OCI-LY7 (cell line): ENCODE data around the gene OMA1. TPM values are rescaled to one million over a fixed set of nuclear protein-coding genes. Genes with fewer than 3 reads are reported as not detected.

ENCODE experiments used
- BruUV-seq: library from RNA; stranded (reverse); fragments of 400-500 nt; replicated peaks from 2 replicates; lab custom pipeline; 2021; lab: Mats Ljungman, UMichigan
- CTCF ChIA-PET: fragments of 300-600 bp; sonication (Branson Sonifier 250); formaldehyde crosslinking; loops from one replicate; lab custom pipeline; 2022; ENCODE audit warnings: antibody characterized with exemption; ENCODE audit not compliant: unreplicated experiment; lab: Charles Lee
- POLR2A ChIA-PET: fragments of 300-600 bp; sonication (Branson Sonifier 250); formaldehyde crosslinking; loops from one replicate; lab custom pipeline; 2022; ENCODE audit warnings: antibody characterized with exemption; lab: Charles Lee
- DNase-seq: peaks from one replicate; pipeline ENCODE4 v3.0.0-alpha.2; 2015; ENCODE audit warnings: low spot score
- H2AFZ ChIP-seq: fragments of 200-600 bp; sonication (generic), shearing (Covaris generic); 2 replicates; pipeline ENCODE4 v1.6.1; 2014; ENCODE audit warnings: mild to moderate bottlenecking, antibody characterized with exemption, low read length, moderate library complexity
- H3K27ac ChIP-seq: fragments of 200-600 bp; sonication (generic); 2 replicates; pipeline ENCODE4 v1.5.1; 2014; ENCODE audit warnings: mixed run types, low read depth, mild to moderate bottlenecking, moderate library complexity, low read length, inconsistent platforms; ENCODE audit not compliant: poor library complexity, severe bottlenecking
- H3K36me3 ChIP-seq: fragments of 200-600 bp; sonication (generic); 2 replicates; pipeline ENCODE4 v1.6.1; 2014; ENCODE audit warnings: mild to moderate bottlenecking, antibody characterized with exemption, low read length, moderate library complexity, mixed read lengths; ENCODE audit not compliant: insufficient read depth
- H3K4me1 ChIP-seq: fragments of 200-600 bp; sonication (generic); 2 replicates; pipeline ENCODE4 v1.5.1; 2014; ENCODE audit warnings: mild to moderate bottlenecking, low read length; ENCODE audit not compliant: insufficient read depth, poor library complexity, severe bottlenecking
- H3K4me2 ChIP-seq: fragments of 200-600 bp; sonication (generic); 2 replicates; pipeline ENCODE4 v1.6.1; 2014; ENCODE audit warnings: mild to moderate bottlenecking, low read length
- H3K4me3 ChIP-seq: fragments of 200-600 bp; sonication (generic); 2 replicates; pipeline ENCODE4 v1.5.1; 2014; ENCODE audit warnings: mild to moderate bottlenecking, low read depth, low read length; ENCODE audit not compliant: poor library complexity, severe bottlenecking
- H3K79me2 ChIP-seq: fragments of 200-600 bp; sonication (generic); 2 replicates; pipeline ENCODE4 v1.6.1; 2016; ENCODE audit warnings: low read depth, mild to moderate bottlenecking, low read length, moderate library complexity, mixed read lengths; ENCODE audit not compliant: insufficient read depth
- H3K9me2 ChIP-seq: fragments of 200-600 bp; sonication (generic); 2 replicates; pipeline ENCODE4 v1.6.1; 2016; ENCODE audit warnings: mild to moderate bottlenecking, low read length, mixed read lengths; ENCODE audit not compliant: insufficient read depth
- H3K9me3 ChIP-seq: fragments of 200-600 bp; sonication (generic); 2 replicates; pipeline ENCODE4 v1.6.1; 2014; ENCODE audit warnings: mild to moderate bottlenecking, mixed run types, low read length, mixed read lengths
- H4K20me1 ChIP-seq: fragments of 200-600 bp; sonication (generic); 2 replicates; pipeline ENCODE4 v1.6.1; 2014; ENCODE audit warnings: mild to moderate bottlenecking, antibody characterized with exemption, low read length, moderate library complexity, mixed read lengths; ENCODE audit not compliant: insufficient read depth
- EZH2phosphoT487 ChIP-seq: fragments of 200-600 bp; sonication (generic); IDR thresholded peaks from 2 replicates; pipeline ENCODE4 v1.6.1; 2018; ENCODE audit warnings: low read depth, borderline replicate concordance, mild to moderate bottlenecking, mixed run types, antibody characterized with exemption, low read length, moderate library complexity, mixed read lengths
- intact Hi-C: fragments of 100-400 bp; cut with micrococcal nuclease; formaldehyde crosslinking; loops from one replicate; pipeline ENCODE4 v1.10.0; 2022; ENCODE audit not compliant: unreplicated experiment
- total RNA-seq, 2 experiments: library from RNA; depleted of rRNA in 1 of 2; stranded (reverse); fragments of >200 nt in 1 of 2; shearing (Covaris generic) in 1 of 2; gene quantifications; 2 replicates each; pipeline ENCODE4 v1.2.3, GENCODE V29; 2014 to 2022
- TF ChIP-seq, protein P1 (sequence below): fragments of 200-600 bp; sonication (generic); conservative IDR thresholded peaks from 2 replicates; pipeline ENCODE4 v1.5.1; 2014; ENCODE audit warnings: mild to moderate bottlenecking, antibody characterized with exemption, low read length, moderate library complexity, mixed read lengths

OMA1 gene
- total RNA-seq, 2 experiments from 2014 or later = 35.9 to 38.5 TPM

GRCh38 chr1:58451560-58452191 is 94.8 kb downstream of the OMA1 start:
- intact Hi-C loops = no loop called here
- DNase-seq = no peak
- TF ChIP-seq EZH2phosphoT487 = no peak
- TF ChIP-seq, protein P1, sequence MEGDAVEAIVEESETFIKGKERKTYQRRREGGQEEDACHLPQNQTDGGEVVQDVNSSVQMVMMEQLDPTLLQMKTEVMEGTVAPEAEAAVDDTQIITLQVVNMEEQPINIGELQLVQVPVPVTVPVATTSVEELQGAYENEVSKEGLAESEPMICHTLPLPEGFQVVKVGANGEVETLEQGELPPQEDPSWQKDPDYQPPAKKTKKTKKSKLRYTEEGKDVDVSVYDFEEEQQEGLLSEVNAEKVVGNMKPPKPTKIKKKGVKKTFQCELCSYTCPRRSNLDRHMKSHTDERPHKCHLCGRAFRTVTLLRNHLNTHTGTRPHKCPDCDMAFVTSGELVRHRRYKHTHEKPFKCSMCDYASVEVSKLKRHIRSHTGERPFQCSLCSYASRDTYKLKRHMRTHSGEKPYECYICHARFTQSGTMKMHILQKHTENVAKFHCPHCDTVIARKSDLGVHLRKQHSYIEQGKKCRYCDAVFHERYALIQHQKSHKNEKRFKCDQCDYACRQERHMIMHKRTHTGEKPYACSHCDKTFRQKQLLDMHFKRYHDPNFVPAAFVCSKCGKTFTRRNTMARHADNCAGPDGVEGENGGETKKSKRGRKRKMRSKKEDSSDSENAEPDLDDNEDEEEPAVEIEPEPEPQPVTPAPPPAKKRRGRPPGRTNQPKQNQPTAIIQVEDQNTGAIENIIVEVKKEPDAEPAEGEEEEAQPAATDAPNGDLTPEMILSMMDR = no peak
- Histone ChIP-seq H3K27ac (no peak overlapping the region), H3K4me2 (no peak overlapping the region), H4K20me1 (no peaks in the 10 kb centered on the region), H2AFZ (no peak overlapping the region), H3K4me3 (no peak overlapping the region), H3K36me3 (no peaks in the 10 kb centered on the region), H3K9me3 (no peaks in the 10 kb centered on the region), H3K9me2 (no peaks in the 10 kb centered on the region), H3K4me1 (no peaks in the 10 kb centered on the region), H3K79me2 (no peaks in the 10 kb centered on the region)
- CTCF ChIA-PET = no interaction called here
- no TSS peak for BruUV-seq
- POLR2A ChIA-PET = interaction anchor here (0.6 to 0.7 kb wide), 2 partner anchors 31 to 623 kb away, joined by 3 read pairs; no protein-coding TSS in a partner anchor

DNA sequence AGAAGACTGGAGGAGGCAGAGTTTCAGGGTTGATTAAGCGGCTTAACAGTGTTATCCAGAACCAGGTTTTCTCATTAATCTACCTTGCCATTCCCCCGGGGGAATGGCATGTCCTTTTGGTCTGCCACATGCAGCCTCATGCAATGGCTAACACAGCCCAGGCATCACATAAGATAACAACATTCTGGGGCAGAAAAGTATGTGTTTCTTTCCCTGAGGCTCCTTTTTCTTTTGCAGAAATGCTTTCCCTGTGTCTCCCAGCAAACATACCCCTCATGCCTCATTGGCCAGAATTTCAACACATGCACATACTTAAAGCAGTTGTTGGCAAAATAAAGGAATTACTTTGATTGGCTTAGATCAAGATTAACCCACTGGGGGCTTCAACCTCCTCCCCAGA is 98.6 kb downstream of the OMA1 start:
- Histone ChIP-seq H3K79me2 (no peaks in the 10 kb centered on the region), H3K4me2 (no peak overlapping the region), H3K36me3 (no peaks in the 10 kb centered on the region), H4K20me1 (no peaks in the 10 kb centered on the region), H3K4me3 (no peak overlapping the region), H2AFZ (no peak overlapping the region), H3K9me2 (no peaks in the 10 kb centered on the region), H3K27ac (no peak overlapping the region), H3K9me3 (no peaks in the 10 kb centered on the region), H3K4me1 (no peaks in the 10 kb centered on the region)
- ChIA-PET POLR2A (no interaction called here), CTCF (no interaction called here)
- TF ChIP-seq, protein P1 = no peak
- TF ChIP-seq EZH2phosphoT487 = no peak
- no peak for DNase-seq
- BruUV-seq = no TSS peak
- intact Hi-C loops = no loop called here

GRCh38 chr1:58447042-58447441 is 99.5 kb downstream of the OMA1 start:
- H3K36me3 ChIP-seq = no peaks in the 10 kb centered on the region
- no peak overlapping the region for H3K27ac ChIP-seq
- no peak overlapping the region for H3K4me3 ChIP-seq
- H3K4me2 ChIP-seq = no peak overlapping the region
- no TSS peak for BruUV-seq
- H3K79me2 ChIP-seq = no peaks in the 10 kb centered on the region
- ChIA-PET CTCF (no interaction called here), POLR2A (no interaction called here)
- H4K20me1 ChIP-seq = no peaks in the 10 kb centered on the region
- H3K9me2 ChIP-seq = no peaks in the 10 kb centered on the region
- no peaks in the 10 kb centered on the region for H3K4me1 ChIP-seq
- no peak for DNase-seq
- no peak overlapping the region for H2AFZ ChIP-seq
- TF ChIP-seq, protein P1 = no peak
- TF ChIP-seq EZH2phosphoT487 = no peak
- intact Hi-C loops = no loop called here
- H3K9me3 ChIP-seq = no peaks in the 10 kb centered on the region
